ENCODE results near the gene TDRD12. TPM values are rescaled to one million over a fixed set of nuclear protein-coding genes. Genes with fewer than 3 reads are reported as not detected.

The TDRD12 gene
- total and polyA plus RNA-seq, 2 of the 13 experiments (the other 11 are each of a cell fraction or from before 2014, with no cell fraction given): 0.03 to 0.40 TPM

DNA sequence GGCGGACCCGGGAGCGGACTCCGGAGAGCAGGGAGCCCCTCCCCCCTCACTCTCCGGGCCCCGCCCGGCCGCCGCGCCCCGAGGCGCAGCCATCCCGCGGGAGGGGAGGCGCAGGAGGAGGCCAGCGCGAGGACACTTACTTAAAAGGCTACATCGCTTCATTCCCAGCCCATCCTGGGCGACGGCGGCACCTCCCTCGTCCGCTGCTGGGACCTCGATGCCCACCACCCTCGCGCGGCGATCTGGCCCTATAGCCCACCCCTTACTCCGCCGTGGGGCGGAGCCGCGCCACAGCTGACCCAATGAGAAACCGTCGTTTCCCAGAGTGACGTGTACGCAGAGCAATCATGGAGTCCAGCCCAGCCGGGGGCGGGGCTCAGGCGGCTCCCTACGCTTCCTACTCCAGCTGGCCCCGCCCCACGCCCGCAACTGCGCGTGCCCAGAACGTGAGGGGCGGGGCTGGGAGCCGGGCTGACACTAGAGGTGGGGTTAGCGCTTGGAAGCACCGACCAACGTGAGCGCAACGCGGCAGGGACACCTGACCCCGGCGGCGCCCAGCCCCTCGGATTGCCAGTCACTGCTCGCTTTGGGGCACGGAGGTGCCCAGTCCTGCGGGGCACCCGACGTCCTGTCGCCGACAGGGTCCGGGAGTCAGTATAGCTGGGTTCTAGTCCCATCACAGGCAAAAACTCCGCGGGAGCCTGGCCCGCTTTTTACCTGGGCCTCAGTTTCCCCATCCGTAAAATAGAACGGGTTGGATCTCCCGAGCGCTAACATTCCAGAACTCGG lies 44.4 kb upstream of the TDRD12 start, which contains the start of gene ANKRD27 (continued):
- TF ChIP-seq, protein P1, sequence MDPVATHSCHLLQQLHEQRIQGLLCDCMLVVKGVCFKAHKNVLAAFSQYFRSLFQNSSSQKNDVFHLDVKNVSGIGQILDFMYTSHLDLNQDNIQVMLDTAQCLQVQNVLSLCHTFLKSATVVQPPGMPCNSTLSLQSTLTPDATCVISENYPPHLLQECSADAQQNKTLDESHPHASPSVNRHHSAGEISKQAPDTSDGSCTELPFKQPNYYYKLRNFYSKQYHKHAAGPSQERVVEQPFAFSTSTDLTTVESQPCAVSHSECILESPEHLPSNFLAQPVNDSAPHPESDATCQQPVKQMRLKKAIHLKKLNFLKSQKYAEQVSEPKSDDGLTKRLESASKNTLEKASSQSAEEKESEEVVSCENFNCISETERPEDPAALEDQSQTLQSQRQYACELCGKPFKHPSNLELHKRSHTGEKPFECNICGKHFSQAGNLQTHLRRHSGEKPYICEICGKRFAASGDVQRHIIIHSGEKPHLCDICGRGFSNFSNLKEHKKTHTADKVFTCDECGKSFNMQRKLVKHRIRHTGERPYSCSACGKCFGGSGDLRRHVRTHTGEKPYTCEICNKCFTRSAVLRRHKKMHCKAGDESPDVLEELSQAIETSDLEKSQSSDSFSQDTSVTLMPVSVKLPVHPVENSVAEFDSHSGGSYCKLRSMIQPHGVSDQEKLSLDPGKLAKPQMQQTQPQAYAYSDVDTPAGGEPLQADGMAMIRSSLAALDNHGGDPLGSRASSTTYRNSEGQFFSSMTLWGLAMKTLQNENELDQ (CRISPR knock-in tag; IDR thresholded peaks at IDR 0.05; ENCODE audit: borderline replicate concordance): no peak
- peak; percentile 36 for TF ChIP-seq ZEB1 (IDR thresholded peaks at IDR 0.05; ENCODE audit: insufficient replicate concordance, low read depth)
- peak; percentile 60; the same call in 1 of the 2 replicates for TF ChIP-seq FOXJ3 (CRISPR knock-in tag; IDR thresholded peaks at IDR 0.05; ENCODE audit: borderline replicate concordance)
- 0 out of 2 replicates have a peak, but pooled peaks have one; percentile 6 for TF ChIP-seq ZFP36L1 (CRISPR knock-in tag; IDR thresholded peaks at IDR 0.05)
- TF ChIP-seq MEIS2 (CRISPR knock-in tag; IDR thresholded peaks at IDR 0.05): peak; percentile 29; the same call in 1 of the 2 replicates
- peak; percentile 43; the same call in 1 of the 2 replicates for TF ChIP-seq CHD2 (IDR thresholded peaks at IDR 0.05; ENCODE audit: low read depth, low read length)
- TF ChIP-seq ZNF800 (CRISPR knock-in tag; IDR thresholded peaks at IDR 0.05): peak; percentile 68; the same call in 1 of the 2 replicates
- TF ChIP-seq ZMYM4 (CRISPR knock-in tag; IDR thresholded peaks at IDR 0.05): peak; percentile 80
- peak; percentile 97 for TF ChIP-seq NFYB (CRISPR knock-in tag; IDR thresholded peaks at IDR 0.05)
- TF ChIP-seq FOXO1 (CRISPR knock-in tag; IDR thresholded peaks at IDR 0.05): no peak
- peak; percentile 8; the same call in 1 of the 2 replicates for TF ChIP-seq POGZ (CRISPR knock-in tag; IDR thresholded peaks at IDR 0.05)
- peak; percentile 75 for TF ChIP-seq XRCC5 (optimal IDR thresholded peaks at IDR 0.05; ENCODE audit: low read length)
- TF ChIP-seq ZNF773 (CRISPR knock-in tag; IDR thresholded peaks at IDR 0.05; ENCODE audit: borderline replicate concordance): no peak; the same call in 1 of the 2 replicates
- TF ChIP-seq ZBTB38 (CRISPR knock-in tag; IDR thresholded peaks at IDR 0.05): 0 out of 2 replicates have a peak, but pooled peaks have one; percentile 15
- 0 out of 2 replicates have a peak, but pooled peaks have one; percentile 18 for TF ChIP-seq TBP (CRISPR knock-in tag; IDR thresholded peaks at IDR 0.05)
- no peak for TF ChIP-seq KLF9 (CRISPR knock-in tag; IDR thresholded peaks at IDR 0.05; ENCODE audit: low read depth)
- TF ChIP-seq ISL2 (CRISPR knock-in tag; IDR thresholded peaks at IDR 0.05): peak; percentile 22; the same call in 1 of the 2 replicates
- peak; percentile 48; the same call in 1 of the 2 replicates for TF ChIP-seq ZSCAN31 (CRISPR knock-in tag; IDR thresholded peaks at IDR 0.05; ENCODE audit: low read depth)
- TF ChIP-seq, protein P2, sequence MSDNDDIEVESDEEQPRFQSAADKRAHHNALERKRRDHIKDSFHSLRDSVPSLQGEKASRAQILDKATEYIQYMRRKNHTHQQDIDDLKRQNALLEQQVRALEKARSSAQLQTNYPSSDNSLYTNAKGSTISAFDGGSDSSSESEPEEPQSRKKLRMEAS (IDR thresholded peaks at IDR 0.05): peak; percentile 71
- no peak for TF ChIP-seq HNF4G (IDR thresholded peaks at IDR 0.05; ENCODE audit: borderline replicate concordance, low read depth, low read length)
- TF ChIP-seq HNF4G (CRISPR knock-in tag; IDR thresholded peaks at IDR 0.05; ENCODE audit: borderline replicate concordance, low read depth): no peak
- TF ChIP-seq MXI1 (IDR thresholded peaks at IDR 0.05; ENCODE audit: borderline replicate concordance, low read depth, low read length): peak; percentile 56; the same call in 1 of the 3 replicates
- TF ChIP-seq ZNF34 (CRISPR knock-in tag; IDR thresholded peaks at IDR 0.05; ENCODE audit: borderline replicate concordance): no peak; the same call in 1 of the 2 replicates
- no peak for TF ChIP-seq HNF4A (CRISPR knock-in tag; IDR thresholded peaks at IDR 0.05)
- no peak for TF ChIP-seq REXO4 (CRISPR knock-in tag; IDR thresholded peaks at IDR 0.05; ENCODE audit: borderline replicate concordance)

All from HepG2 (cell line).